ENCODE data around the gene KLK6.

GRCh38 chr19:50968716-50969412 lies 527 bp downstream of the KLK6 start:
- TF ChIP-seq POLR2A (IDR thresholded peaks at IDR 0.05; ENCODE audit: low read depth, low read length): no peak
- TF ChIP-seq POLR2AphosphoS5 (IDR thresholded peaks at IDR 0.05; ENCODE audit: low read depth, low read length): no peak
